Measurements from ENCODE around the gene LKAAEAR1.

Gene LKAAEAR1

GRCh38 chr20:64048402-64049044, 35.7 kb downstream of the LKAAEAR1 start:
- Mint-ChIP-seq H3K36me3 (no peaks in the 10 kb centered on the region), H3K27ac (no peak overlapping the region), H3K27me3 (peaks cover 5% of the 10 kb centered on the region), H3K4me3 (no peak overlapping the region), H3K4me1 (peaks cover 36% of the 10 kb centered on the region), H3K9me3 (no peaks in the 10 kb centered on the region)

GRCh38 chr20:64047968-64048401, 36.2 kb downstream of the LKAAEAR1 start:
- H3K9me3 Mint-ChIP-seq: no peaks in the 10 kb centered on the region
- peaks cover 37% of the 10 kb centered on the region for H3K4me1 Mint-ChIP-seq
- no peaks in the 10 kb centered on the region for H3K36me3 Mint-ChIP-seq
- H3K27ac Mint-ChIP-seq: peak overlapping the region; percentile 30
- H3K4me3 Mint-ChIP-seq: peak overlapping the region; percentile 54
- peaks cover 3% of the 10 kb centered on the region for H3K27me3 Mint-ChIP-seq

- Mint-ChIP-seq H3K27ac (peak overlapping the region; percentile 23), H3K9me3 (no peaks in the 10 kb centered on the region), H3K36me3 (no peaks in the 10 kb centered on the region), H3K27me3 (peaks cover 3% of the 10 kb centered on the region), H3K4me3 (peak overlapping the region; percentile 26), H3K4me1 (peaks cover 37% of the 10 kb centered on the region)
Observed at GRCh38 chr20:64047046-64047389, 37.2 kb downstream of the LKAAEAR1 start.

GRCh38 chr20:64045346-64046011, 38.7 kb downstream of the LKAAEAR1 start:
- peaks cover 45% of the 10 kb centered on the region for H3K4me1 Mint-ChIP-seq

GRCh38 chr20:64044484-64045247, 39.5 kb downstream of the LKAAEAR1 start:
- Mint-ChIP-seq H3K9me3 (no peaks in the 10 kb centered on the region), H3K4me3 (no peak overlapping the region), H3K4me1 (peaks cover 53% of the 10 kb centered on the region), H3K36me3 (no peaks in the 10 kb centered on the region), H3K27me3 (peaks cover 1% of the 10 kb centered on the region), H3K27ac (peak overlapping the region; percentile 84)

More at GRCh38 chr20:64045346-64046011, 38.7 kb downstream of the LKAAEAR1 start:
- Mint-ChIP-seq H3K4me3 (no peak overlapping the region), H3K36me3 (no peaks in the 10 kb centered on the region), H3K27me3 (peaks cover 1% of the 10 kb centered on the region), H3K9me3 (no peaks in the 10 kb centered on the region), H3K27ac (peak overlapping the region; percentile 47)

GRCh38 chr20:64043768-64044167, 40.4 kb downstream of the LKAAEAR1 start:
- Mint-ChIP-seq H3K4me1 (peaks cover 56% of the 10 kb centered on the region), H3K36me3 (no peaks in the 10 kb centered on the region), H3K9me3 (no peaks in the 10 kb centered on the region), H3K27me3 (peaks cover 1% of the 10 kb centered on the region), H3K4me3 (peak overlapping the region; percentile 73), H3K27ac (peak overlapping the region; percentile 84)

- Mint-ChIP-seq H3K36me3 (no peaks in the 10 kb centered on the region), H3K9me3 (no peaks in the 10 kb centered on the region), H3K27ac (peak overlapping the region; percentile 92), H3K4me1 (peaks cover 61% of the 10 kb centered on the region), H3K4me3 (peak overlapping the region; percentile 85), H3K27me3 (peaks cover 1% of the 10 kb centered on the region)
Observed at GRCh38 chr20:64042054-64042781, 42.0 kb downstream of the LKAAEAR1 start.

- H3K4me3 Mint-ChIP-seq: peak overlapping the region; percentile 85
- H3K36me3 Mint-ChIP-seq: no peaks in the 10 kb centered on the region
- peaks cover 63% of the 10 kb centered on the region for H3K4me1 Mint-ChIP-seq
- H3K9me3 Mint-ChIP-seq: no peaks in the 10 kb centered on the region
- no peak overlapping the region for H3K27ac Mint-ChIP-seq
- peaks cover under 1% of the 10 kb centered on the region for H3K27me3 Mint-ChIP-seq
Observed at GRCh38 chr20:64041781-64042053, 42.5 kb downstream of the LKAAEAR1 start.

- Mint-ChIP-seq H3K27ac (peak overlapping the region; percentile 57), H3K4me3 (peak overlapping the region; percentile 85), H3K9me3 (no peaks in the 10 kb centered on the region), H3K36me3 (no peaks in the 10 kb centered on the region), H3K27me3 (no peaks in the 10 kb centered on the region), H3K4me1 (peaks cover 58% of the 10 kb centered on the region)
Observed at GRCh38 chr20:64041040-64041780, 43.0 kb downstream of the LKAAEAR1 start.

GRCh38 chr20:64040231-64041039, 43.8 kb downstream of the LKAAEAR1 start:
- Mint-ChIP-seq H3K27ac (peak overlapping the region; percentile 12), H3K4me1 (peaks cover 52% of the 10 kb centered on the region), H3K4me3 (peak overlapping the region; percentile 85), H3K27me3 (no peaks in the 10 kb centered on the region), H3K36me3 (no peaks in the 10 kb centered on the region), H3K9me3 (no peaks in the 10 kb centered on the region)

- Mint-ChIP-seq H3K4me1 (peaks cover 53% of the 10 kb centered on the region), H3K36me3 (no peaks in the 10 kb centered on the region), H3K27ac (peak overlapping the region; percentile 35), H3K9me3 (no peaks in the 10 kb centered on the region), H3K27me3 (no peaks in the 10 kb centered on the region), H3K4me3 (peak overlapping the region; percentile 81)
Observed at GRCh38 chr20:64039293-64040160, 44.7 kb downstream of the LKAAEAR1 start.

- H3K36me3 Mint-ChIP-seq: no peaks in the 10 kb centered on the region
- no peaks in the 10 kb centered on the region for H3K27me3 Mint-ChIP-seq
- peak overlapping the region; percentile 35 for H3K27ac Mint-ChIP-seq
- peaks cover 54% of the 10 kb centered on the region for H3K4me1 Mint-ChIP-seq
- H3K9me3 Mint-ChIP-seq: no peaks in the 10 kb centered on the region
- H3K4me3 Mint-ChIP-seq: peak overlapping the region; percentile 81
Observed at GRCh38 chr20:64038565-64039292, 45.5 kb downstream of the LKAAEAR1 start.

GRCh38 chr20:64038224-64038564, 46.0 kb downstream of the LKAAEAR1 start:
- H3K4me3 Mint-ChIP-seq: peak overlapping the region; percentile 49
- H3K4me1 Mint-ChIP-seq: peaks cover 52% of the 10 kb centered on the region
- no peaks in the 10 kb centered on the region for H3K9me3 Mint-ChIP-seq
- peaks cover 2% of the 10 kb centered on the region for H3K36me3 Mint-ChIP-seq
- no peaks in the 10 kb centered on the region for H3K27me3 Mint-ChIP-seq
- H3K27ac Mint-ChIP-seq: no peak overlapping the region
